ENCODE data around the gene ZNF32. TPM values are rescaled to one million over a fixed set of nuclear protein-coding genes. Genes with fewer than 3 reads are reported as not detected.

Gene ZNF32
- total RNA-seq, 2 experiments from 2014 or later, result not detected

- no peak overlapping the region for H3K4me2 ChIP-seq (ENCODE audit: low read length)
- DNase-seq (ENCODE audit: low spot score), result no peak
- BruUV-seq (replicated peaks), result no TSS peak
- no peaks in the 10 kb centered on the region for H3K4me1 ChIP-seq (ENCODE audit: insufficient read depth, low read length, poor library complexity, severe bottlenecking)
- H2AFZ ChIP-seq (ENCODE audit: low read length), result no peak overlapping the region
- H3K36me3 ChIP-seq (ENCODE audit: insufficient read depth, low read length), result no peaks in the 10 kb centered on the region
- intact Hi-C loops (cut with micrococcal nuclease; ENCODE audit: unreplicated experiment), result loop anchor here (5.0 kb wide), 1 partner anchor 693 kb away; the partner anchor contains the start of gene CXCL12
- H3K79me2 ChIP-seq (ENCODE audit: insufficient read depth, low read depth, low read length), result no peaks in the 10 kb centered on the region
- no peak overlapping the region for H3K27ac ChIP-seq (ENCODE audit: low read depth, low read length, poor library complexity, severe bottlenecking)
- no peaks in the 10 kb centered on the region for H3K9me3 ChIP-seq (ENCODE audit: low read length)
- H4K20me1 ChIP-seq (ENCODE audit: insufficient read depth, low read length), result no peaks in the 10 kb centered on the region
- H3K9me2 ChIP-seq (ENCODE audit: insufficient read depth, low read length), result no peaks in the 10 kb centered on the region
- no peak for TF ChIP-seq EZH2phosphoT487 (IDR thresholded peaks at IDR 0.05; ENCODE audit: borderline replicate concordance, low read depth, low read length)
- TF ChIP-seq CTCF (conservative IDR thresholded peaks at IDR 0.05; ENCODE audit: low read length), result no peak
- CTCF ChIA-PET (ENCODE audit: unreplicated experiment), result no interaction called here
- POLR2A ChIA-PET, result interaction anchor here (1.0 kb wide), 1 partner anchor 1418 kb away, joined by 5 read pairs; no protein-coding TSS in a partner anchor
- no peak overlapping the region for H3K4me3 ChIP-seq (ENCODE audit: low read depth, low read length, poor library complexity, severe bottlenecking)
These were observed 45.8 kb upstream of the ZNF32 start for GRCh38 chr10:43694526-43694925.

GRCh38 chr10:43693602-43694001 lies 44.9 kb upstream of the ZNF32 start:
- Histone ChIP-seq H3K9me3 (ENCODE audit: low read length) (no peaks in the 10 kb centered on the region), H3K4me2 (ENCODE audit: low read length) (no peak overlapping the region), H3K9me2 (ENCODE audit: insufficient read depth, low read length) (no peaks in the 10 kb centered on the region), H4K20me1 (ENCODE audit: insufficient read depth, low read length) (no peaks in the 10 kb centered on the region), H2AFZ (ENCODE audit: low read length) (no peak overlapping the region), H3K36me3 (ENCODE audit: insufficient read depth, low read length) (no peaks in the 10 kb centered on the region), H3K4me3 (ENCODE audit: low read depth, low read length, poor library complexity, severe bottlenecking) (no peak overlapping the region), H3K79me2 (ENCODE audit: insufficient read depth, low read depth, low read length) (no peaks in the 10 kb centered on the region), H3K4me1 (ENCODE audit: insufficient read depth, low read length, poor library complexity, severe bottlenecking) (no peaks in the 10 kb centered on the region), H3K27ac (ENCODE audit: low read depth, low read length, poor library complexity, severe bottlenecking) (no peak overlapping the region)
- TF ChIP-seq EZH2phosphoT487 (IDR thresholded peaks at IDR 0.05; ENCODE audit: borderline replicate concordance, low read depth, low read length), result no peak
- TF ChIP-seq CTCF (conservative IDR thresholded peaks at IDR 0.05; ENCODE audit: low read length), result no peak
- POLR2A ChIA-PET, result interaction anchor here (1.0 kb wide), 1 partner anchor 1419 kb away, joined by 5 read pairs; no protein-coding TSS in a partner anchor
- intact Hi-C loops (cut with micrococcal nuclease; ENCODE audit: unreplicated experiment), result loop anchor here (5.0 kb wide), 1 partner anchor 694 kb away; the partner anchor contains the start of gene CXCL12
- BruUV-seq (replicated peaks), result no TSS peak
- DNase-seq (ENCODE audit: low spot score), result no peak
- CTCF ChIA-PET (ENCODE audit: unreplicated experiment), result no interaction called here

GRCh38 chr10:43692051-43692825 lies 43.6 kb upstream of the ZNF32 start:
- Histone ChIP-seq H3K9me3 (ENCODE audit: low read length) (no peaks in the 10 kb centered on the region), H3K9me2 (ENCODE audit: insufficient read depth, low read length) (no peaks in the 10 kb centered on the region), H3K4me3 (ENCODE audit: low read depth, low read length, poor library complexity, severe bottlenecking) (no peak overlapping the region), H3K36me3 (ENCODE audit: insufficient read depth, low read length) (no peaks in the 10 kb centered on the region), H3K4me1 (ENCODE audit: insufficient read depth, low read length, poor library complexity, severe bottlenecking) (no peaks in the 10 kb centered on the region), H2AFZ (ENCODE audit: low read length) (no peak overlapping the region), H3K4me2 (ENCODE audit: low read length) (no peak overlapping the region), H3K27ac (ENCODE audit: low read depth, low read length, poor library complexity, severe bottlenecking) (no peak overlapping the region), H3K79me2 (ENCODE audit: insufficient read depth, low read depth, low read length) (no peaks in the 10 kb centered on the region), H4K20me1 (ENCODE audit: insufficient read depth, low read length) (no peaks in the 10 kb centered on the region)
- BruUV-seq (replicated peaks), result no TSS peak
- TF ChIP-seq EZH2phosphoT487 (IDR thresholded peaks at IDR 0.05; ENCODE audit: borderline replicate concordance, low read depth, low read length), result no peak
- TF ChIP-seq CTCF (conservative IDR thresholded peaks at IDR 0.05; ENCODE audit: low read length), result no peak
- intact Hi-C loops (cut with micrococcal nuclease; ENCODE audit: unreplicated experiment), result loop anchor here (5.0 kb wide), 1 partner anchor 695 kb away; the partner anchor contains the start of gene CXCL12
- CTCF ChIA-PET (ENCODE audit: unreplicated experiment), result no interaction called here
- DNase-seq (ENCODE audit: low spot score), result no peak
- POLR2A ChIA-PET, result interaction anchor here (0.6 kb wide), 1 partner anchor 628 kb away, joined by 3 read pairs; no protein-coding TSS in a partner anchor

Data from OCI-LY7 (cell line).